Measurements from ENCODE around the gene AAMP.
A peak's percentile ranks its signal among the peaks of the same experiment; 100 is the strongest.

Gene AAMP

GRCh38 chr2:218272531-218273212 is 2.7 kb upstream of the AAMP start:
- TF ChIP-seq, protein P1, sequence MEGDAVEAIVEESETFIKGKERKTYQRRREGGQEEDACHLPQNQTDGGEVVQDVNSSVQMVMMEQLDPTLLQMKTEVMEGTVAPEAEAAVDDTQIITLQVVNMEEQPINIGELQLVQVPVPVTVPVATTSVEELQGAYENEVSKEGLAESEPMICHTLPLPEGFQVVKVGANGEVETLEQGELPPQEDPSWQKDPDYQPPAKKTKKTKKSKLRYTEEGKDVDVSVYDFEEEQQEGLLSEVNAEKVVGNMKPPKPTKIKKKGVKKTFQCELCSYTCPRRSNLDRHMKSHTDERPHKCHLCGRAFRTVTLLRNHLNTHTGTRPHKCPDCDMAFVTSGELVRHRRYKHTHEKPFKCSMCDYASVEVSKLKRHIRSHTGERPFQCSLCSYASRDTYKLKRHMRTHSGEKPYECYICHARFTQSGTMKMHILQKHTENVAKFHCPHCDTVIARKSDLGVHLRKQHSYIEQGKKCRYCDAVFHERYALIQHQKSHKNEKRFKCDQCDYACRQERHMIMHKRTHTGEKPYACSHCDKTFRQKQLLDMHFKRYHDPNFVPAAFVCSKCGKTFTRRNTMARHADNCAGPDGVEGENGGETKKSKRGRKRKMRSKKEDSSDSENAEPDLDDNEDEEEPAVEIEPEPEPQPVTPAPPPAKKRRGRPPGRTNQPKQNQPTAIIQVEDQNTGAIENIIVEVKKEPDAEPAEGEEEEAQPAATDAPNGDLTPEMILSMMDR (conservative IDR thresholded peaks at IDR 0.05; ENCODE audit: low read length) = peak; percentile 90
- no peak overlapping the region; the same call in 1 of the 2 replicates for H3K4me3 ChIP-seq (ENCODE audit: low read length)
- peak; percentile 96 for DNase-seq (ENCODE audit: low read depth)

DNA sequence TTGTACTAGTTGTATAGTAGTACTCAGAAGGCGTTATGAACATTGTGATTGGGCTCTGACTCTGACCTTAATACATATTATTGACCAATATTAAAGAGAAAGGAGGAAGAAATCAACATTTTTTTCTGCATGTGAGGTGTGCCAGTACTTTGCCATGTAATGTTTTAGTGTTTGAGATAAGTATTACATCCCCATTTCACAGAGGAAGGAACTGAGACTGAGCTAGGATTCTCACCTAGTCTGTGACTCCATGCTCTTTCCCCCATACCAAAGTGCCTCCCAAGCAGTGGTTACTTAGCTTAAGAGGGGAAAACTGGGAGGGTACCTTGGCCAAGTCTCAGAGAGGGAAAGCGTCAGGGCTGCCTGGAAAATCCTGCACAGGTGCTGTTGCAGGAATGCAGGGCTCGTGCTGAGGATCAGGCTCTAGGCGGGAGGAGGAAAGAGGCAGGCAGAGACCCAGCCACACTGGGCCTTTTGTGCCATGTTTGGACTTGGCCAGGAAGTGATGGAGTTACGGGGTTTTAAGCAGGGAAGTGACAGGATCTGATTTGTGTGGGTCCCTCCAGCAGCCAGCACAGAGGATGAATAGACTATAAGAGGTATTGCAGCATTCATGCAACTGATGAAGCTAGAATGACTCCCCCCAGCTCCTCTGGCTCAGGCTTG is 2.1 kb upstream of the AAMP start:
- DNase-seq (ENCODE audit: low read depth) = no peak
- TF ChIP-seq, protein P1 (conservative IDR thresholded peaks at IDR 0.05; ENCODE audit: low read length) = no peak
- H3K4me3 ChIP-seq (ENCODE audit: low read length) = peak overlapping the region; percentile 26; the same call in 1 of the 2 replicates

DNA sequence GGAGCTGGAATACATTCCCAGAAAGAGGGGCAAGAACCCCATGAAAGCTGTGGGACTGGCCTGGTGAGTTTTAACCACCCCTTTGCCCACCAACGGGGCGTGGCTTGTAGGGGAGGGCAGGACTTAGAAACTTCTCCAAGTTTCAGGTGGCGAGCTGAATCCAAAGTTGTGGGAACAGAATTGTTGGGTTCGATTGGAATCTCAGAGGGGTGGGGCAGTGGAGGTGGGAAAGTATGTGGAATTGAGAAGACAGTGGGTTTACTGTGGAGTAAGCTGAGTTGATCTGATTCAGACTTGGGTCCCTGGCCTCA is 1.5 kb upstream of the AAMP start:
- H3K4me3 ChIP-seq (ENCODE audit: low read length) = peak overlapping the region; percentile 93
- TF ChIP-seq, protein P1 (conservative IDR thresholded peaks at IDR 0.05; ENCODE audit: low read length) = no peak
- no peak for DNase-seq (ENCODE audit: low read depth)

DNA sequence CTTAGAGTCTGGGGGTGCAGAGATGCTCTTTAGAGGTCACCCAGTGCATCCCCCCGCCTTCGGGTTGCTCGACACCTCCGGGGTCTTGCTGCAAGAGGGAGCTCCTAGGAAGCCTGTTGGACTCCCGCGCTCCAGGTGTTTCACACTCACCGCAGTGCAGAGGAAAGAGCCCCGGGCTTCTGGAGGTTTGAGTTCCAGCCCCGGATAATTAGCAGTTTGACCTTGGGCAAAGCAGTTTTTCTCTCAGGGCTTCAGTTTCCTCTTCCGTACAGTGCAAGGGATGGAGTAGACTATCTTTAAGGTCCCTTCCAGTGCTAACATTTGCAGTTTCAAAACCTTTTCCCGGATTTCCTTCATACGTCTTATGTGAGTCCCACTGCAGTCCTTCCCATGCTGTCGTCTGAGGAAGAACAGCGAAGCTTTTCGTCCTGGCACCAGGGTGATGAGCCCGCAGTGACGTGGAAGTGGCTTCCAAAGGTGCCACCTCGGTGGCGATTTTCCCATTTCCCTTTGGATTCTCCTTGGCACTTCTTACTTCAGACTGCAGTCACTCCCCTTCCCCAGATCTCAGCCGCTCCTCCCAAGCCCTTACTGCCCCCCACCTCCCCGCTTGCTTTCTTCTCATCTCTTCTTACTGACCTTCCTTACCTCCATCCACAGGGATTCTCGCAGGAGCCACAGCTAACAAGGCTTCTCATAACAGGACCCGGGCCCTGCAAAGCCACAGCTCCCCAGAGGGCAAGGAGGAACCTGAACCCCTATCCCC is 967 bp upstream of the AAMP start:
- TF ChIP-seq, protein P1 (conservative IDR thresholded peaks at IDR 0.05; ENCODE audit: low read length) = no peak
- H3K4me3 ChIP-seq (ENCODE audit: low read length) = peak overlapping the region; percentile 93
- DNase-seq (ENCODE audit: low read depth) = no peak

DNA sequence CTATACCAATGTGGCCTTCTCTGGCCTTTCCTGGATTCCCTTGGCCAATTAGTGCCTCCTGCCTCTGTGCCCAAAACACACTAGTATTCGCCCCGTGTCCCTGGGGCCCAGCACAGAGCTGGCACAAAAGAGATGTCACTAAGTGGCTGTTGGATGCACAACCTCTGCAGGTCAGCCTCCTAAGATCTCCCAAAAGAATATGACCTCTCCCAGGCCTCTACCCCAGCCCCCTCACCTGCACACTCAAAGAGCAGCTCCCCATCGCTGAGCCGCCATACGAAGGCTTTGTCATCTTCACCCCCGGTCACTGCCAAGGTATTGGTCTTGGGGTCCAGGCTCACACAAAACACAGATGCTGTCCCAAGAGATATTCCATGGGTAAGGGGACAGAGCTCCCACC is 2.7 kb downstream of the AAMP start:
- no peak overlapping the region for H3K4me3 ChIP-seq (ENCODE audit: low read length)
- no peak for DNase-seq (ENCODE audit: low read depth)
- TF ChIP-seq, protein P1 (conservative IDR thresholded peaks at IDR 0.05; ENCODE audit: low read length) = no peak

DNA sequence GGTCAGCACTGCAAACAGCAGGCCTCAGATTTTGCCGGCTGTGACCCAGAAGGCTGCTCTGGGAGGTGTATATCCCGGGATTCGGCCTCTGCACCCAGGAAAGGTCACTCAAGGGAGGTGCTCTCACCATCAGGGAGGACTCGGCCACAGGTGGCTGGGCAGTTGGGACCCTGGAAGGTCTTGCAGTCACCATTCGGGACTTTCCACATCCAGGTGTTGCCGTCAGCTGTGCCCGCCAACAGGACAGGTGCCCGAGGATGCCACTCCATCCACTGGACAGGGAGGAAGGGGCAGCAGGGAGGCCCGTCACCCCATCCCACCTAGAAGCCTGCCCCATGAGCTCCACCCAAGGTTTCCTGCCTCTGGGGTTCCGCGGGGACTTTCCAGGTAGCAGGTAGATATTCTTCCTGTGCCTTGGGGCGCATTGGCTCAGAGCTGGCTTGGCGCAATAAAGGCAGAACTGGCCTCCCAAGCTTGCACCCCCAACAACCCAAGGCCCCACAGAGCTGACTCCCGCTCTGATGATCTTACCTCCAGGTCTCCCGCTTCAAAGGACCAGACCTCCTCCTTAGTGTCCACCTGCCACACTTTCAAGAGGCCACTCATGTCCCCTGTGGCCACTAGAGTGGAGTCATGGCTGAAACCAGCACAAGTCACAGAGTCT is 3.5 kb downstream of the AAMP start:
- no peak overlapping the region for H3K4me3 ChIP-seq (ENCODE audit: low read length)
- DNase-seq (ENCODE audit: low read depth) = no peak
- TF ChIP-seq, protein P1 (conservative IDR thresholded peaks at IDR 0.05; ENCODE audit: low read length) = no peak
